ENCODE measurements around the gene CTBP2. TPM values are rescaled to one million over a fixed set of nuclear protein-coding genes. Genes with fewer than 3 reads are reported as not detected.

Gene CTBP2
- total RNA-seq, 1 experiment from 2014 or later, result 125 TPM

DNA sequence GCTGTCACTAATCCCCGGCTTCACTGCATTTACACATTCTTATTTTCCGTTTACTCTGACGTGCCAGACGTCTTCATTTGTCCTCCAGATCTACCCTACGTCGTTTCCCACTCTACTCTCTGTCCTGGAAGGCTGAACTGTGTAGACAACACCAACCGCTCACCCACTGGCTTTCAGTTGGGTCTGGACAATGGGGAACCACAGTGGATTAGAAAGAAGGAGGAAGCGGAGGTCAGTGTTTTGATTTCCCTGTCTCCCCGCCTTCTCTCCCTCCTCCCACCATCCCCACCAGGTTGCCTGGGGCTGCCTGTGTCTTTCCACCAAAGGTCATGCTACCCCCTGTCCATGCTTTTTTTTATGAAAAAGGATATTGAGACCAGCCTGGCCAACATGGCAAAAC, 14.0 kb upstream of the CTBP2 start:
- in situ Hi-C loops (cut with HindIII; ENCODE audit: low pct_unique_long_range_greater_than_20kb, low sequenced_read_pairs) (no loop called here), intact Hi-C loops (cut with micrococcal nuclease; ENCODE audit: unreplicated experiment) (no loop called here)
- no peak overlapping the region for H3K4me3 ChIP-seq (ENCODE audit: low read depth in 2 of 2, low read length in 2 of 2)
- no peak overlapping the region for H3K27ac ChIP-seq (ENCODE audit: low read length)
- no peaks in the 10 kb centered on the region for H3K4me1 ChIP-seq (ENCODE audit: control insufficient read depth, insufficient read depth, low read length)
- TF ChIP-seq POLR2AphosphoS5 (IDR thresholded peaks at IDR 0.05; ENCODE audit: low read depth, low read length) (no peak), SIN3A (IDR thresholded peaks at IDR 0.05; ENCODE audit: borderline replicate concordance, insufficient read depth, low read depth, low read length) (no peak), TCF7L2 (IDR thresholded peaks at IDR 0.05; ENCODE audit: low read depth, low read length) (no peak)
- TF ChIP-seq, protein P1, sequence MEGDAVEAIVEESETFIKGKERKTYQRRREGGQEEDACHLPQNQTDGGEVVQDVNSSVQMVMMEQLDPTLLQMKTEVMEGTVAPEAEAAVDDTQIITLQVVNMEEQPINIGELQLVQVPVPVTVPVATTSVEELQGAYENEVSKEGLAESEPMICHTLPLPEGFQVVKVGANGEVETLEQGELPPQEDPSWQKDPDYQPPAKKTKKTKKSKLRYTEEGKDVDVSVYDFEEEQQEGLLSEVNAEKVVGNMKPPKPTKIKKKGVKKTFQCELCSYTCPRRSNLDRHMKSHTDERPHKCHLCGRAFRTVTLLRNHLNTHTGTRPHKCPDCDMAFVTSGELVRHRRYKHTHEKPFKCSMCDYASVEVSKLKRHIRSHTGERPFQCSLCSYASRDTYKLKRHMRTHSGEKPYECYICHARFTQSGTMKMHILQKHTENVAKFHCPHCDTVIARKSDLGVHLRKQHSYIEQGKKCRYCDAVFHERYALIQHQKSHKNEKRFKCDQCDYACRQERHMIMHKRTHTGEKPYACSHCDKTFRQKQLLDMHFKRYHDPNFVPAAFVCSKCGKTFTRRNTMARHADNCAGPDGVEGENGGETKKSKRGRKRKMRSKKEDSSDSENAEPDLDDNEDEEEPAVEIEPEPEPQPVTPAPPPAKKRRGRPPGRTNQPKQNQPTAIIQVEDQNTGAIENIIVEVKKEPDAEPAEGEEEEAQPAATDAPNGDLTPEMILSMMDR (IDR thresholded peaks at IDR 0.05), result no peak
- TF ChIP-seq, protein P2, sequence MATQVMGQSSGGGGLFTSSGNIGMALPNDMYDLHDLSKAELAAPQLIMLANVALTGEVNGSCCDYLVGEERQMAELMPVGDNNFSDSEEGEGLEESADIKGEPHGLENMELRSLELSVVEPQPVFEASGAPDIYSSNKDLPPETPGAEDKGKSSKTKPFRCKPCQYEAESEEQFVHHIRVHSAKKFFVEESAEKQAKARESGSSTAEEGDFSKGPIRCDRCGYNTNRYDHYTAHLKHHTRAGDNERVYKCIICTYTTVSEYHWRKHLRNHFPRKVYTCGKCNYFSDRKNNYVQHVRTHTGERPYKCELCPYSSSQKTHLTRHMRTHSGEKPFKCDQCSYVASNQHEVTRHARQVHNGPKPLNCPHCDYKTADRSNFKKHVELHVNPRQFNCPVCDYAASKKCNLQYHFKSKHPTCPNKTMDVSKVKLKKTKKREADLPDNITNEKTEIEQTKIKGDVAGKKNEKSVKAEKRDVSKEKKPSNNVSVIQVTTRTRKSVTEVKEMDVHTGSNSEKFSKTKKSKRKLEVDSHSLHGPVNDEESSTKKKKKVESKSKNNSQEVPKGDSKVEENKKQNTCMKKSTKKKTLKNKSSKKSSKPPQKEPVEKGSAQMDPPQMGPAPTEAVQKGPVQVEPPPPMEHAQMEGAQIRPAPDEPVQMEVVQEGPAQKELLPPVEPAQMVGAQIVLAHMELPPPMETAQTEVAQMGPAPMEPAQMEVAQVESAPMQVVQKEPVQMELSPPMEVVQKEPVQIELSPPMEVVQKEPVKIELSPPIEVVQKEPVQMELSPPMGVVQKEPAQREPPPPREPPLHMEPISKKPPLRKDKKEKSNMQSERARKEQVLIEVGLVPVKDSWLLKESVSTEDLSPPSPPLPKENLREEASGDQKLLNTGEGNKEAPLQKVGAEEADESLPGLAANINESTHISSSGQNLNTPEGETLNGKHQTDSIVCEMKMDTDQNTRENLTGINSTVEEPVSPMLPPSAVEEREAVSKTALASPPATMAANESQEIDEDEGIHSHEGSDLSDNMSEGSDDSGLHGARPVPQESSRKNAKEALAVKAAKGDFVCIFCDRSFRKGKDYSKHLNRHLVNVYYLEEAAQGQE (IDR thresholded peaks at IDR 0.05; ENCODE audit: insufficient read depth in 1 of 2, low read depth in 2 of 2, low read length in 1 of 2), result no peak
- ATAC-seq (no peak), DNase-seq (ENCODE audit: low read depth, low spot score) (no peak)
- POLR2A ChIA-PET, result no interaction called here
- H3K36me3 ChIP-seq (ENCODE audit: control insufficient read depth, insufficient read depth, low read length), result no peaks in the 10 kb centered on the region
- no TSS peak for BruUV-seq (replicated peaks)
- CTCF ChIA-PET, result no interaction called here
- H3K27me3 ChIP-seq (ENCODE audit: control insufficient read depth, insufficient read depth, low read length), result peaks cover 3% of the 10 kb centered on the region
- H3K9me3 ChIP-seq (ENCODE audit: control insufficient read depth, insufficient read depth, low read depth, low read length), result no peaks in the 10 kb centered on the region

DNA sequence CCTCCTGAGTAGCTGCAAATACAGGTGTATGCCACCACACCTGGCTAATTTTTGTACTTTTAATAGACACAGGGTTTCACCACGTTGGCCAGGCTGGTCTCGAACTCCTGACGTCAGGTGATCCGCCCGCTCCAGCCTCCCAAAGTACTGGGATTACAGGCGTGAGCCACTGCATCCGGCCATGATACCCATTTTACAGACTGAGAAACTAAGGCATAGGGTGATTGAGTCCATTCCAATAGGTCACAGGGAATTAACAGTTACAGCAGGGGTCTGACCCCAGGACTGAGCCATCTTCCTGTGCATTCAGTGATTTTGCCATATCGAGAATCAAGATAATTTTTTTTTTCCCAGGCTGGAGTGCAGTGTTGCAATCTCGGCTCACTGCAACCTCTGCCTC, 12.3 kb upstream of the CTBP2 start:
- Histone ChIP-seq H3K4me1 (ENCODE audit: control insufficient read depth, insufficient read depth, low read length) (no peaks in the 10 kb centered on the region), H3K27ac (ENCODE audit: low read length) (no peak overlapping the region), H3K9me3 (ENCODE audit: control insufficient read depth, insufficient read depth, low read depth, low read length) (no peaks in the 10 kb centered on the region), H3K36me3 (ENCODE audit: control insufficient read depth, insufficient read depth, low read length) (no peaks in the 10 kb centered on the region), H3K4me3 (ENCODE audit: low read depth in 2 of 2, low read length in 2 of 2) (no peak overlapping the region), H3K27me3 (ENCODE audit: control insufficient read depth, insufficient read depth, low read length) (peaks cover 3% of the 10 kb centered on the region)
- CTCF ChIA-PET, result no interaction called here
- in situ Hi-C loops (cut with HindIII; ENCODE audit: low pct_unique_long_range_greater_than_20kb, low sequenced_read_pairs), result no loop called here
- POLR2A ChIA-PET, result no interaction called here
- DNase-seq (ENCODE audit: low read depth, low spot score), result no peak
- no TSS peak for BruUV-seq (replicated peaks)
- TF ChIP-seq POLR2AphosphoS5 (IDR thresholded peaks at IDR 0.05; ENCODE audit: low read depth, low read length) (no peak), SIN3A (IDR thresholded peaks at IDR 0.05; ENCODE audit: borderline replicate concordance, insufficient read depth, low read depth, low read length) (no peak), TCF7L2 (IDR thresholded peaks at IDR 0.05; ENCODE audit: low read depth, low read length) (no peak)
- TF ChIP-seq, protein P1 (IDR thresholded peaks at IDR 0.05), result no peak
- TF ChIP-seq, protein P2 (IDR thresholded peaks at IDR 0.05; ENCODE audit: insufficient read depth in 1 of 2, low read depth in 2 of 2, low read length in 1 of 2), result no peak
- intact Hi-C loops (cut with micrococcal nuclease; ENCODE audit: unreplicated experiment), result no loop called here
- no peak for ATAC-seq

Data from Panc1 (cell line).